ENCODE measurements around the gene HCLS1.
"Not testable (repeated sequence)": the region's sequence is repeated elsewhere in the genome, so short reads cannot be mapped to it uniquely, and the experiment has no call there.

The HCLS1 gene

DNA sequence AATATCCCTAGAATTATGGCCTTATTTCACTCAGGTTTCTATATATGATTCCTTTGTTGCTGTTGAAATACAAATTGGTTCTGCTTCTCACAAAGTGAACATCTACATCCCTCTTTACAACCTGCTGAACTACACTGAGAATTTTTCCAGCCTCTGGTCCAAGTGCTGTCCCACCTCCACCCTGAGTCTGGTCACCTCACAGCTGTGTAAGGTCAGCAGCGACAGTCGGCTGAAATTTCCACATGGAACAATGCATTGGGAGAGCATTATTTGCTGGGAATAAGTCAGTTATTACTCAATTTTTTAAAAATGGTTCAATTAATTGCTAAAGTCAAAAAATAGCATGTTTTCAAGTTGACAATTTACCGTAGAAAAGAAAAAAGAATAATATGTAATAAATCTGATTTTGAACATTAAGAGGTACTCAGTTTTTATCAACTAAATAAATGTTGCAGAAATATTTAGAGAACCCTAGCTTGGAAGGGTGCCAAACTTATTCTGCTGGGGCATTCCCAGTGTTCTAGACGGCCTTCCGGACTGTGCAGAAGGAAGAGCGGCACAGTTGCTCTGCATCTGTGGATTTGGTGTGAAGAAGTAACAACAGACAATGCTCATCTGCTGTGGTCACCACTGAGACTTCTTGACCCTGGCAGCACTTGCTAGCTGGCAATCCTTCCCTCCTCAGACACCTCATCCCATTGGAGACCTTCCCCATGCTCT, 1.8 kb downstream of the HCLS1 start:
- DNase-seq (ENCODE audit: low read depth), result no peak

DNA sequence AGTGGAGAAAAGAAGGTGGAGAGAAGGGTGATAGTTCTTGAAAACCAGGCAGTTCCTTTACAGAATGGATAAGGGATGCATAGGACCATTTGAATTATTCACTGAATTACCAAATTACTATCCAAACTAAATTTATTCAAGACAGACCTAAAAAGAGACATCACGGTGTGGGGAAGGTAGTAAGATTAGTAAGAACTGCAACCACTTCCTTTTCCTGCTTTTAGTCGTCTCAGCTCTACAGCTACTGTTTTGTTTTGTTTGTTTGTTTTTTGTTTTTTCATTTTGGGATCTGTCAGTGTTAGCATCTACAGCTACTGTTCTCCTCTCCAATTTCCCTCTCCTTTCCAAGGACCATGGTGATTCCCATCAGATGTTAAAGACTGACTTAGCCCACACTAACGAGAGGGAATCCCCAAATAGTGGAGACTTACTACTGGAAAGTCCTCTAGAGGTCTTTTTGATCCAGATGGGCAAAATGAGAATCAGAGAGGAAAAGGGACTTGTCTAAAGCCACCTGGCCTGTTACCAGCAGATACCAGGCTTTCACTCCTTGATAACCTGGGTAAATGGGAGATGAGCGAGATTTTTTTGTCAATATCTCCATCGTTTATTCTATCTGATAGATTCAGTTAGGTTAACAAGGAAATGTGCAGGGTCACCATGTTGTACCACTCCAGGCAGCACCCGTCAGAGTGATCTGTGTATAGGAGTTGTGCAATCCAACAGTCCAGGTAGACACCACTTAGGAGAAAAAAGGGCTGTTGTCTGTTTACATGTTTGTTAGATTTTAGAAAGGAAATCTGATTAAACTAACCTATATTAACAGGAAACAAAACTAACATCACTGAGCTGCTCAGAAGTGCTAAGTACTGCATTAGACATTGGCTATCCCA, 6.0 kb downstream of the HCLS1 start:
- DNase-seq (ENCODE audit: low read depth), result no peak

DNA sequence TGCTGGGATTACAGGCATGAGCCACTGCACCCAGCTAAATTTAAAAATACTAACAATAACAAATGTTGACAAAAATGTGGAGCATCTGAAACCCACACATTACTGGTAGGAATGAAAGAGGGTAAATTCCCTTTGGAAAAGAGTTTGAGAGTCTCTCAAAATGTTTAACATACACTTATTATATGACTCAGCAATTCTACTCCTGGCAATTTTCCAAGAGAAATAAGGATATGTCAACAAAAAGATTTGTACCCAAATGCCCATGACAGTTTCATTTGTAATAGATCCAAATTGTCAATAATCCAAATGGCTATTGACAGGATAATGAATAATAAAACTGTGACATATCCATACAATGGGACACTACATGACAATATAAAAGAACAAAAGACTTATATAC, 9.0 kb downstream of the HCLS1 start:
- DNase-seq (ENCODE audit: low read depth), result no peak

- DNase-seq (ENCODE audit: low read depth), result no peak
These were observed 11.1 kb downstream of the HCLS1 start for GRCh38 chr3:121649645-121650044.

GRCh38 chr3:121648219-121648958, 12.3 kb downstream of the HCLS1 start:
- no peak for DNase-seq (ENCODE audit: low read depth)

DNA sequence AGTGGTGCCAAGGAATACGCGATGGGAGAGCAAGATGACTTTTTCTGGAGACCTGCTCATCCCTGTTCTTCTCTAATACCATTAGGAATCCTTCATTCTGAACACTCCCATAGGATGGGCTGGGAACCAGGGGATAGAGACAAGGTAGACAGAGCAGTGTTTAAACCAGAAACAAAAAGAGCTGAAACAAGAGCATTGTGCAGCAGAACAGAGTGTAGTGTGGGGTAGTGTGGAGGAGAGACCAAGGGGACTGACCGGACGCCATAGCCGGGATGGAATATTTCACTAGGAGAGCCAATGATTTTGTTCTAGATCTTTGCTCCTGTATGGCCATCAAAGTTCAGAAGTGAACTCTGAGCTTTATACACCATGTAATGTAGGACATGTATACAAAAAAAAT, 15.6 kb downstream of the HCLS1 start:
- DNase-seq (ENCODE audit: low read depth), result no peak

DNA sequence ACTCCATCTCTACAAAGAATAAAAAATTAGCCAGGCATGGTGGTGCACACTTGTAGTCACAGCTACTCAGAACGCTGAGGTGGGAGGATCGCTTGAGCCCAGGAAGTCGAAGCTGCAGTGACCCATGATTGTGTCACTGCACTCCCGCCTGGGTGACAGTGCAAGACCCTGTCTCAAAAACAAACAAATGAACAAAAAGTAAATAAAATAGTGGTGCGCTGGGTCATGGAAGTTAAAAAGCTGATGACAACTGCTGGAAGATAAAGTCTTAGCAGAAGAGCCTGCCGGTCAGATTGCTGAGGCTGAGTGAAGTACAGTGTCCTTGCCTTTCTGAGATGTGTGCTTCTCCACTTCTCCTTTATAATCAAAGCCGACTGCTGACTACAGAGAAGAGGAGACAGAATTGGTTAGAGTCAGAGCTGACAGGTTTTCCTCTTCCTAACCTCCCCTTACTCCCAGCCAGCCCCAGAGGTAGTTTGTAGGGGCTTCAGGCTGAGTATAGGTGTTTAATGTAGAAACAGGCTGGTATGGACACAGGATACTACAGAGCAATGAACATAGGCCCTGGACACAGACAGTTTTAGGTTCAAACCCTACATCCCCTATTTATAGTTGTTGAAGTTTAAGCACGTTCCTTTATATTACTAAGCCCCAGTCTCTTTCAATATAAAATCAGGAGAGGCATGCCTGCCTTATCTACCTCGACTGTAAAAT, 17.9 kb downstream of the HCLS1 start:
- no peak for DNase-seq (ENCODE audit: low read depth)

- DNase-seq (ENCODE audit: low read depth), result no peak
These were observed 19.6 kb downstream of the HCLS1 start for GRCh38 chr3:121641127-121641526.

- DNase-seq (ENCODE audit: low read depth), result no peak
These were observed 22.8 kb downstream of the HCLS1 start for GRCh38 chr3:121637922-121638321.

GRCh38 chr3:121630355-121630754, 30.3 kb downstream of the HCLS1 start:
- no peak for DNase-seq (ENCODE audit: low read depth)

GRCh38 chr3:121629601-121630000, 31.1 kb downstream of the HCLS1 start:
- no peak for DNase-seq (ENCODE audit: low read depth)

DNA sequence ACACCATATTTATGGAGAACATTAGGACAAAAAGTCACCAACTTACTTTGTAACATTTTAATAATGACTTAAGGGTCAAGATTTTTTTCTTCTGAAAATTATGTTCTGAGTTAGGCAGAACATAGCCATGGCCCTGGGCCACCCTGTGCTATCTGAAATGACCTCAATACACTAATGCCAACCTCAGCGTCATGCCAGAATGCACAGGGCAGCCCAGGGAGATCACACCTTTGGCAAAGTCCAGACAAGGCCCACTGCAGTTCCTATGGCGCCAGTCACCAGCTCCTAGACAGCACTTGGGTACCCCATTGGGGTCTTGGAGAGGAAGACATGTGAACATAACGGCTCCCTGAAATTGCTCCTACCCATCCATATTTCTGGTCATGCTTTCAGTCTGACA, 33.1 kb downstream of the HCLS1 start:
- DNase-seq (ENCODE audit: low read depth), result no peak

DNA sequence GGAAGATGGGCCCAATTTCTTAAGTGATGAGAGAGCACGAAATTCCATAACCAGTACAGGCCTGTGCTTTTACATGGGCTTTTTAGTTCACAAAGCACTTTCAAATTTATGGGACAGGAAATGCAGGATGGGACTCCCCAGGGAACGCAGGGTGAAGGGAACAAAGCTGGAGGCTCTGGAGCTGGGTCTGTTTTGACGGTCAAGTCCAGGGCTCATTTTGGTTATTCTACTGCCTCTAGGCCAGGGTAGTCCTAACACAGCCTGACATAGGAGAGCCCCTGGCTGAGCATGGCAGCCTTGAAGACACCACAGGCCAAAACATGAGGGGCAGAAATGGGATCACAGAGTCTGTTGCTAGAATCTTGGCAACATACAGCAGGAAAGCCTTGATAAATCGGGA, 33.5 kb downstream of the HCLS1 start:
- DNase-seq (ENCODE audit: low read depth), result no peak

DNA sequence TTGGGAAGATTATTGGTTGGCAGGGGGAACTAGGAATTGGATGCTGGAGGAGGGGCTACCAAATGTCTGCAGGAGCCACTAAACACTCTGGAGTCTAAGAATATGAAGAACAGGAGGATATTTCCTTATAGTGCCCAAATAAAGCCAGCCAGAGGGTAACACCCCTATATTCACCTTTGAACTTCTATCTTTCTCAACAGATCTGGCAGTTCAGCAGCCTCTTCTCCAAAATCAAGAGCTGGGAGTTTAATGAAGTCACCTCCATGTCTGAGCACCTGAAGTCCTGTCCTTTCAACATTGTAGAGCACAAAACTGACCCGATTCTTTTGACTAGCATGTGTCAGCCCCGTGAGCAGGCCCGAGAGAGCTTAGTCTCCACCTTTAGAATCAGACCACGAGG, 34.2 kb downstream of the HCLS1 start:
- DNase-seq (ENCODE audit: low read depth), result no peak

- no peak for DNase-seq (ENCODE audit: low read depth)
These were observed 36.4 kb downstream of the HCLS1 start for GRCh38 chr3:121624147-121624899.

- no peak for DNase-seq (ENCODE audit: low read depth)
These were observed 39.2 kb downstream of the HCLS1 start for GRCh38 chr3:121621491-121621890.

- DNase-seq (ENCODE audit: low read depth), result no peak
These were observed 41.0 kb downstream of the HCLS1 start for GRCh38 chr3:121619691-121620090.

GRCh38 chr3:121606106-121606505, 54.6 kb downstream of the HCLS1 start:
- no peak for DNase-seq (ENCODE audit: low read depth)

DNA sequence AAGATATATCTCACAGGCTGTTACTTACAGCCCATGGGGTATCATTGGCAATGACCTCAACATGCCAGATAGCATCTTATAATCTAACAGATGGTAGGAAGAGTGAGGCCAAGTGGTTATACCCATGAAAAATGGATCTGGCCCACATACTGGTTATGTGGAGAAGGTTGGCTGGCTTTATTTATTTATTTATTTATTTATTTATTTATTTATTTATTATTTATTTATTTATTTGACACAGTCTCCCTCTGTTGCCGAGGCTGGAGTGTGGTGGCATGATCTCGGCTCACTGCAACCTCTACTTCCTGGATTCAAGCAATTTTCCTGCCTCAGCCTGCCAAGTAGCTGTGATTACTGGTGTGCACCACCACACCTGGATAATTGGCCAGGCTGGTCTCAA, 55.9 kb downstream of the HCLS1 start:
- DNase-seq (ENCODE audit: low read depth), result no peak

DNA sequence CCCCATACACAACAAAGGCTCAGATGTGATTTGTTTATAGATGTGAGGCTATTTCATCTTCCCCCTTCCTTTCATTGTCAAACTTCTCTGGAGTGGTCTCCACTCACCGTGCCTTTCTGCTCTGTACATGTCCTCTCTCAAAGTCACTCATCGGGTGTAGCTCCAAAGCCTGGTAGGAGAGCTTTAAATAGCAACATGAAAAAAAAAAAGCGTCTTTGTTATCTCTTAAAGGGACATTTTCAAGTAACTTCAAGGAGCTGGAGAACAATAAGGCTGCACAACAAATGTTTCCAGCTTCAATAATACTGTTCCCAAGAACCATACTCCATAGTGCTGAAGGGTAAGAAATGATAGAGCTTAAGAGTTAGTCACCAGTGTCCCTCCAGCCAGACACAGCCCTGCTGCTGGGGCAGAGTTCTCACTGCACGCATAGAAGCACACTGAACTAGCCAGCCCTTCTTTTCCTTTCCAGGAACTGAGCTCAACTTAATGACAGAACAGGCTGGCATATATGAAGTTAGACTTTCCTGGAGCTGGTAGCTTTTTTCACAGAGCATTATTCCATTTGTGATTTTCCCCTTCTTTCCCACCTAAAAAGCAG, 59.4 kb downstream of the HCLS1 start:
- DNase-seq (ENCODE audit: low read depth), result no peak

DNA sequence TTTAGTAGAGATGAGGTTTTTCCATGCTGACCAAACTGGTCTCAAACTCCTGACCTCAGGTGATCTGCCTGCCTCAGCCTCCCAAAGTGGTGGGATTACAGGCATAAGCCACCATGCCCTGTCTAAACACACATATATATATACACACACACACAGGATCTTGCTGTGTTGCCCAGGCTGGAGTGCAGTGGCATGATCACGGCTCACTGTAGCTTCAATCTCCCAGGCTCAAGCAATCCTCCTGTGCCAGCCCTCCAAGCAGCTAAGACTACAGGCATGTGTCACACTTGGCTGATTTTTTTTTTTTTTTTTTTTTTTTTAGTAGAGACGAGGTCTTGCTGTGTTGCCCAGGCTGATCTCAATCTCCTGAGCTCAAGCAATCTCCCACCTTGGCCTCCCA, 60.8 kb downstream of the HCLS1 start:
- DNase-seq (ENCODE audit: low read depth), result not testable (repeated sequence)
